Omental fat pad (tissue), 4 donors: ENCODE data around the gene VIPR2. TPM values are rescaled to one million over a fixed set of nuclear protein-coding genes. Genes with fewer than 3 reads are reported as not detected.

Source experiments
- ATAC-seq: fragments of 150-250 bp; one replicate; pipeline ENCODE4 v1.9.1; 2016; ENCODE audit warnings: mild to moderate bottlenecking, moderate library complexity; ENCODE audit not compliant: low FRiP score
- DNase-seq: peaks from one replicate; pipeline ENCODE4 v3.0.0-alpha.2; 2019; ENCODE audit warnings: low spot score
- total RNA-seq, 4 donors: library from RNA; depleted of rRNA; stranded (reverse); fragments of >200 nt; gene quantifications; one replicate each; pipeline ENCODE4 v1.1.0, GENCODE V29; 2016
- TF ChIP-seq, protein P1 (sequence below), 3 donors: fragments of 450-650 bp; IDR thresholded peaks; one replicate each; pipeline ENCODE4 v1.5.1; 2016 to 2017; ENCODE audit warnings: antibody characterized with exemption in 3 of 3, mild to moderate bottlenecking in 3 of 3, moderate library complexity in 2 of 3

Gene VIPR2
- total RNA-seq, 4 donors from 2014 or later, result 3.6 to 71.0 (median 24.6) TPM

DNA sequence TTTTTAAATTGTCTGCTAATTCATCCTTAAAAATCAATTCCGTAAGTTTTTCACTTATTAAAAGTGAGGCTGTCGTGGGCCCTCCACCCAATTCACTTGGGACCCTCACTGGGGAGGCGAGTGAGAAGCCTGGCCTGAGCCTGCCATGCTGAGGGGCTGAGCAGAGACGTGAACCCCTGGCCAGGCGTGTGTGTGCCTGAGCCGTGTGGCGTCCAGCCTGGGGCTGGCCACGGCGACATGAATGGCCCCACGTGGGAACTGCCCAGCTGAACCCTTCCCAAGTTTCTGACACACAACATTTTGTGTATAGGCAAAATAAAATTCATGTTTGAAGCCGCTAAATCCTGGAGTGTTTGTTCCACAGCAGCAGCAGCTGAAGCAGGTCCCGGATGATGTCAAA lies 13.0 kb upstream of the VIPR2 start:
- DNase-seq (no peak), ATAC-seq (no peak)
- TF ChIP-seq, protein P1, sequence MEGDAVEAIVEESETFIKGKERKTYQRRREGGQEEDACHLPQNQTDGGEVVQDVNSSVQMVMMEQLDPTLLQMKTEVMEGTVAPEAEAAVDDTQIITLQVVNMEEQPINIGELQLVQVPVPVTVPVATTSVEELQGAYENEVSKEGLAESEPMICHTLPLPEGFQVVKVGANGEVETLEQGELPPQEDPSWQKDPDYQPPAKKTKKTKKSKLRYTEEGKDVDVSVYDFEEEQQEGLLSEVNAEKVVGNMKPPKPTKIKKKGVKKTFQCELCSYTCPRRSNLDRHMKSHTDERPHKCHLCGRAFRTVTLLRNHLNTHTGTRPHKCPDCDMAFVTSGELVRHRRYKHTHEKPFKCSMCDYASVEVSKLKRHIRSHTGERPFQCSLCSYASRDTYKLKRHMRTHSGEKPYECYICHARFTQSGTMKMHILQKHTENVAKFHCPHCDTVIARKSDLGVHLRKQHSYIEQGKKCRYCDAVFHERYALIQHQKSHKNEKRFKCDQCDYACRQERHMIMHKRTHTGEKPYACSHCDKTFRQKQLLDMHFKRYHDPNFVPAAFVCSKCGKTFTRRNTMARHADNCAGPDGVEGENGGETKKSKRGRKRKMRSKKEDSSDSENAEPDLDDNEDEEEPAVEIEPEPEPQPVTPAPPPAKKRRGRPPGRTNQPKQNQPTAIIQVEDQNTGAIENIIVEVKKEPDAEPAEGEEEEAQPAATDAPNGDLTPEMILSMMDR (IDR thresholded peaks at IDR 0.05), result no peak

GRCh38 chr7:159156436-159157245 lies 12.0 kb upstream of the VIPR2 start:
- TF ChIP-seq, protein P1 (IDR thresholded peaks at IDR 0.05), result no peak
- no peak for DNase-seq
- ATAC-seq, result no peak

DNA sequence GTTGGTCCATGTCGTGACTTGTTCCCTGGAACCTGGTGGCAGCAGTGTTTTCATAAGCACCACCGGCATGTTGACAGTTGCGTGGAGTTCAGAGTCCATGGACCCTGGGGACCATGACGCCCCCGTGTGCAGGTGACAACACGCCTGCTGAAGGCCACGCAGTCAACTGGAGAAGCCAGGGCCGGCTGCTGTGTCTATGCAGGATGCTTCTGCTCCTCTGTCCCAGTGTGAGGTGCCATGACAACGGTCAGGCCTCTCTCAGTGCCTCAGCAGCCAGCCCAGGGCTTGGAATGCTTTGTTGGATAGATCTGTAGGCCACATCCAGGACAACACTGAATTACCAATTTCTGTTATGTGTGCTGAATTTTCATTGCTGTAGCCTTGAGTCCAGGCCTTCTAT lies 10.7 kb upstream of the VIPR2 start:
- no peak for DNase-seq
- ATAC-seq, result no peak
- TF ChIP-seq, protein P1 (IDR thresholded peaks at IDR 0.05), result no peak

- TF ChIP-seq, protein P1 (IDR thresholded peaks at IDR 0.05), result no peak
- ATAC-seq, result no peak
- no peak for DNase-seq
Observed at GRCh38 chr7:159154243-159154642, 9.6 kb upstream of the VIPR2 start.

DNA sequence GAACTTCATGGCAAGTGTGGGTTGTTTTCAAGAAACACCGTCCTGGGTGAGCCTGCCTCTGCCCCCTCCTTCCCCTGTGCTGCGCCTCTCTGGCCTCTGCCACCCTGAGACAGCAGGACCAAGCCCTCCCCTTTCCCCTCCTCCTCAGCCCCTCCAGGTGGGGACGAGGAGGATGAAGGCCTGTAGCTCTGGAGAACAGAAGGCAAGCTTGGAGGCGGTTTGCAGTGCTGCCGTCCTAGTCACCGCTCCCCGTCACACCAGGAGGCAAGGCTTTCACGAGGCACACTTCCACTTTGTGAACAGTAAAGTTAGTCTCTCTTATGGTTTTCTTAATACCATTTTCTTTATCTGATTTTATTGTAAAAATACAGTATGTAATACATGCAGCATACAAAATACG lies 8.8 kb upstream of the VIPR2 start:
- no peak for DNase-seq
- ATAC-seq, result no peak
- TF ChIP-seq, protein P1 (IDR thresholded peaks at IDR 0.05), result no peak

DNA sequence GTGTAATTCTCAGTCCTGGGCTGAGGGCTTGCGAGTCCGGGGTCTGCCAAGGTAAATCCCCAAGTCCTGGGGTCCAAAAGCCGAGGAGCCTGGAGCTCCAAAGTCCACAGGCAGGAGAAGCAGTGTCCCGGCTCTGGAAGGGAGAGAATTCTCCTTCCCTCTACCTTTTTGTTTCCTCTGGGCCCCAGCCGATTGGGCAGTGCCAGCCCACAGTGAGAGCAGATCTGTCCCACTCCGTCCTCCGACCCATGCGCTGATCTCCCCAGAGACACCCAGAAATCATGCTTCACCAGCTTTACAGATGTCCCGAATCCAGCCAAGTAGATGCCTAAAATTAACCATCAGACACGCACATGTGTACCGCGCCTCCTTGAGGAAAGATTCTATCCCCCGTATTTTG lies 8.1 kb upstream of the VIPR2 start:
- TF ChIP-seq, protein P1 (IDR thresholded peaks at IDR 0.05), result no peak
- ATAC-seq (no peak), DNase-seq (no peak)

- DNase-seq (no peak), ATAC-seq (no peak)
- TF ChIP-seq, protein P1 (IDR thresholded peaks at IDR 0.05), result no peak
Observed at GRCh38 chr7:159151231-159151630, 6.6 kb upstream of the VIPR2 start.
